Neural progenitor cell (in vitro differentiated cells): ENCODE data around the gene LILRB2. TPM values are rescaled to one million over a fixed set of nuclear protein-coding genes. Genes with fewer than 3 reads are reported as not detected.

ENCODE experiments used
- DNase-seq: peaks from one replicate; pipeline ENCODE4 v3.0.0-alpha.2; 2016; ENCODE audit warnings: low spot score
- H2AFZ ChIP-seq: fragments of 200-600 bp; sonication (generic); replicated peaks from 2 replicates; pipeline ENCODE4 v1.6.1; 2016; ENCODE audit warnings: antibody characterized with exemption
- H3F3A ChIP-seq: fragments of 200-600 bp; sonication (generic); 2 replicates; pipeline ENCODE4 v1.6.1; 2016; ENCODE audit warnings: antibody characterized with exemption, low read depth
- H3K27ac ChIP-seq: fragments of 200-600 bp; sonication (generic); 2 replicates; pipeline ENCODE4 v1.5.1; 2016; ENCODE audit warnings: mild to moderate bottlenecking
- H3K27me3 ChIP-seq: fragments of 200-600 bp; sonication (generic); 2 replicates; pipeline ENCODE4 v1.6.1; 2016; ENCODE audit warnings: mild to moderate bottlenecking, moderate library complexity
- H3K36me3 ChIP-seq: fragments of 200-600 bp; sonication (generic); 2 replicates; pipeline ENCODE4 v1.5.1; 2016
- H3K4me1 ChIP-seq: fragments of 200-600 bp; sonication (generic); 2 replicates; pipeline ENCODE4 v1.6.1; 2016; ENCODE audit warnings: mixed run types
- H3K4me2 ChIP-seq: fragments of 200-600 bp; sonication (generic); 2 replicates; pipeline ENCODE4 v1.6.1; 2016
- H3K4me3 ChIP-seq: fragments of 200-600 bp; sonication (generic); 2 replicates; pipeline ENCODE4 v1.5.1; 2016
- H3K79me2 ChIP-seq: fragments of 200-600 bp; sonication (generic); 2 replicates; pipeline ENCODE4 v1.6.1; 2016; ENCODE audit warnings: low read depth
- H3K9ac ChIP-seq: fragments of 200-600 bp; sonication (generic); 2 replicates; pipeline ENCODE4 v1.6.1; 2016
- H3K9me3 ChIP-seq: fragments of 200-600 bp; sonication (generic); 2 replicates; pipeline ENCODE4 v1.5.1; 2016; ENCODE audit warnings: low read depth
- H4K20me1 ChIP-seq: fragments of 200-600 bp; sonication (generic); 2 replicates; pipeline ENCODE4 v1.6.1; 2016; ENCODE audit warnings: low read depth
- H3K27ac Mint-ChIP-seq: 3 replicates; pipeline ENCODE4 v1.8.0; 2021; ENCODE audit warnings: mixed read lengths
- H3K27me3 Mint-ChIP-seq: 2 replicates; pipeline ENCODE4 v1.8.0; 2022; ENCODE audit warnings: low read depth, mild to moderate bottlenecking, inconsistent platforms, moderate library complexity, mixed read lengths; ENCODE audit not compliant: insufficient read depth
- H3K36me3 Mint-ChIP-seq: 3 replicates; pipeline ENCODE4 v1.8.0; 2021; ENCODE audit warnings: mixed read lengths
- H3K4me1 Mint-ChIP-seq: 3 replicates; pipeline ENCODE4 v1.8.0; 2021; ENCODE audit warnings: mixed read lengths
- H3K4me3 Mint-ChIP-seq: 3 replicates; pipeline ENCODE4 v1.8.0; 2021; ENCODE audit warnings: mild to moderate bottlenecking, moderate library complexity, mixed read lengths
- H3K9me3 Mint-ChIP-seq: 3 replicates; pipeline ENCODE4 v1.8.0; 2020; ENCODE audit warnings: mixed read lengths
- CTCF ChIP-seq: fragments of 200-600 bp; sonication (generic); IDR thresholded peaks from 2 replicates; pipeline ENCODE4 v1.5.1; 2017; ENCODE audit warnings: antibody characterized with exemption, mild to moderate bottlenecking
- EZH2 ChIP-seq: fragments of 200-600 bp; sonication (generic); IDR thresholded peaks from 2 replicates; pipeline ENCODE4 v1.6.1; 2017; ENCODE audit warnings: antibody characterized with exemption, mild to moderate bottlenecking, moderate library complexity
- EZH2phosphoT487 ChIP-seq: fragments of 200-600 bp; sonication (generic); IDR thresholded peaks from 2 replicates; pipeline ENCODE4 v1.6.1; 2017; ENCODE audit warnings: antibody characterized with exemption
- total RNA-seq: library from RNA; depleted of rRNA; stranded (reverse); fragments of >200 nt; gene quantifications from 2 replicates; pipeline ENCODE4 v1.2.3, GENCODE V29; 2015; ENCODE audit warnings: low replicate concordance

The LILRB2 gene
- total RNA-seq, 1 donor from 2014 or later = not detected

DNA sequence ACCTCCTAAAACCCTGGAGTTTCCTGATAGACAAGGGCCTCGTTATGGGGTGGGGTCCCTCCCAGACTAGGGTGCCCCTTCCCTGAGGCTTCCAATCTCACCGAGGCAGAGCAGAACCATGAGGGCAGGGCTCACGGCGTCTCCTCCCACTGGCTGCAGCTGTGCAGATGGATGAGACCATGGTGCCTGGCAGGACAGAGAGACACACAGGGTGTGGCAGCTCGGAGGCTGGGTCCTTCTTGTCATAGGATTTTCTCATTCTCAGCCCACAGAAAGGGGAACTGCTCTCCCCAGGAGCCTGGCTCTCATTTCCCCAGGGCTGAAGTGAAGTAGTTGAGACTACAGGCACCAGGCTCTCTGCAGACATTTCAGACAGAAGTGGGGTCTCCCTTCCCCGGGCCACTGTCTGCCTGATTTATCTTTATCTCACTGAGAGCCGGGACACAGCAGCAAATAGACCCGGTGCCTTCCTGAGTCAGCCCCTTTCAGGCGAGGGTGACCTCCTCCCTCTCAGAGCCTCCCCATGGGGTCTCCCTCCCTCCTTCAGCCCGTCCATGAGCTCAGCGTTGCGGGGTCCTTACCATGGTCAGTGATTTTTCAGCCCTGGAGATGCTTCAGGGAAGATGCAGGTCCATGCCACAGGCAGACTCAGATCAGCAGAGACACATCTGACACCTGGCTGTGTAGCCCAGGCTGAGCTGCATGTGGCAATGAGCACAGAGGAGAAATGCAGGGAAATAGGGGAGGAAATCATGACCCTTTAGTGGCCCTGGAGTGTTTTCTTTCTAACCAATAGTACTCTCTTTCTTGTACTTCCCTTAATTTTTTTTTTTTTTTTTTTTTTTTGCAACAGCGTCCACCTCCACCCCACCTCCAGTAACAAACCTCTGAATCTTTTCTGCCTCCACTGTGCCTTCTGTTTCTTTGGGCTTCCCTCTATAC, 31.8 kb upstream of the LILRB2 start, which contains the start of gene LILRA5:
LILRA5 (minus strand) TSS at position 731 of the 942 bp plus-strand sequence; CDS start at position 584, 147 bp downstream.
- Histone ChIP-seq H2AFZ (no peak within 1 kb of the TSS), H3K79me2 (no peaks in the 10 kb centered on the region), H3K27me3 (no peaks in the 10 kb centered on the region), H3K36me3 (no peaks in the 10 kb centered on the region), H3K4me2 (no peak within 1 kb of the TSS), H3F3A (no peaks in the 10 kb centered on the region), H3K4me3 (no peak within 1 kb of the TSS), H4K20me1 (no peaks in the 10 kb centered on the region), H3K4me1 (no peaks in the 10 kb centered on the region), H3K27ac (no peak within 1 kb of the TSS), H3K9me3 (no peaks in the 10 kb centered on the region), H3K9ac (no peak within 1 kb of the TSS)
- H3K4me3 Mint-ChIP-seq = no peak within 1 kb of the TSS
- H3K27me3 Mint-ChIP-seq = peaks cover 6% of the 10 kb centered on the region
- no peak within 1 kb of the TSS for H3K27ac Mint-ChIP-seq
- no peak for TF ChIP-seq EZH2
- no peaks in the 10 kb centered on the region for H3K9me3 Mint-ChIP-seq
- no peaks in the 10 kb centered on the region for H3K36me3 Mint-ChIP-seq
- no peak for DNase-seq
- no peaks in the 10 kb centered on the region for H3K4me1 Mint-ChIP-seq

- Histone ChIP-seq H3K9ac (no peak overlapping the region), H3K4me3 (no peak overlapping the region), H3K4me2 (no peak overlapping the region), H2AFZ (no peak overlapping the region), H3K4me1 (no peaks in the 10 kb centered on the region), H4K20me1 (no peaks in the 10 kb centered on the region), H3K27me3 (no peaks in the 10 kb centered on the region), H3F3A (no peaks in the 10 kb centered on the region), H3K79me2 (no peaks in the 10 kb centered on the region), H3K36me3 (no peaks in the 10 kb centered on the region), H3K27ac (no peak overlapping the region), H3K9me3 (no peaks in the 10 kb centered on the region)
- H3K4me1 Mint-ChIP-seq = no peaks in the 10 kb centered on the region
- H3K27ac Mint-ChIP-seq = no peak overlapping the region
- no peaks in the 10 kb centered on the region for H3K36me3 Mint-ChIP-seq
- peaks cover 6% of the 10 kb centered on the region for H3K27me3 Mint-ChIP-seq
- H3K9me3 Mint-ChIP-seq = peaks cover 2% of the 10 kb centered on the region
- no peak overlapping the region for H3K4me3 Mint-ChIP-seq
- no peak for DNase-seq
- TF ChIP-seq EZH2phosphoT487 (no peak), EZH2 (no peak), CTCF (no peak)
Measured at GRCh38 chr19:54312011-54312410, 31.1 kb upstream of the LILRB2 start.

- H3K79me2 ChIP-seq = no peaks in the 10 kb centered on the region
- H3F3A ChIP-seq = no peaks in the 10 kb centered on the region
- no peak overlapping the region for H3K4me3 ChIP-seq
- H3K9ac ChIP-seq = no peak overlapping the region
- Mint-ChIP-seq H3K27me3 (peaks cover 6% of the 10 kb centered on the region), H3K4me3 (no peak overlapping the region), H3K36me3 (no peaks in the 10 kb centered on the region), H3K4me1 (no peaks in the 10 kb centered on the region), H3K9me3 (peaks cover 2% of the 10 kb centered on the region), H3K27ac (no peak overlapping the region)
- H3K27ac ChIP-seq = no peak overlapping the region
- no peaks in the 10 kb centered on the region for H3K4me1 ChIP-seq
- no peaks in the 10 kb centered on the region for H3K9me3 ChIP-seq
- H3K27me3 ChIP-seq = no peaks in the 10 kb centered on the region
- no peak overlapping the region for H2AFZ ChIP-seq
- no peaks in the 10 kb centered on the region for H3K36me3 ChIP-seq
- DNase-seq = no peak
- no peak overlapping the region for H3K4me2 ChIP-seq
- H4K20me1 ChIP-seq = no peaks in the 10 kb centered on the region
- no peak for TF ChIP-seq EZH2phosphoT487
- no peak for TF ChIP-seq CTCF
- no peak for TF ChIP-seq EZH2
Measured at GRCh38 chr19:54311486-54311885, 30.6 kb upstream of the LILRB2 start.

DNA sequence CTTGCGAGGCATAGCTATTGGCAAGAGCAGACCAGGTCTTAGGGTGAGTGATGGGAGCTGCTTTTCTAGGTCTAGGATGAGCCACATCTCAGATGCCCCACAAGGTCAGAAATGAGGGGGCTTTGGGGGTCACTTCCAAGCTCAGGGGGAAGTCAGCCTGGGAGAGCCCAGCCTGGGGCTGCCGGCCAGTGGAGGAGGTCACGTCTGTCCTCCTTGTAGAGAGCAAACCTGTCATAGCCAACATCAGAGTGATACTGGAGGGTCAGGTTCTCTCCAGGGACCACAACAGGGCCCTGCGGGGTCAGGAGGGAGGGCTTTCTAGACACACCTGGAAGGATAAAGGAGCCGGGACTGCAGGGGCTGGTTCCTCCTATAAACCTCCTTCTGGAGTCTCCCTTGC, 29.6 kb upstream of the LILRB2 start:
- no peak overlapping the region for H3K27ac Mint-ChIP-seq
- H3K4me3 Mint-ChIP-seq = no peak overlapping the region

More for the DNA sequence above, 29.6 kb upstream of the LILRB2 start:
- H3K4me1 Mint-ChIP-seq = no peaks in the 10 kb centered on the region
- Histone ChIP-seq H3K36me3 (no peaks in the 10 kb centered on the region), H3K4me1 (no peaks in the 10 kb centered on the region), H3K4me2 (no peak overlapping the region), H2AFZ (no peak overlapping the region), H3K9ac (no peak overlapping the region), H3K27ac (no peak overlapping the region), H3F3A (no peaks in the 10 kb centered on the region), H3K9me3 (no peaks in the 10 kb centered on the region), H3K79me2 (no peaks in the 10 kb centered on the region), H3K4me3 (no peak overlapping the region), H4K20me1 (no peaks in the 10 kb centered on the region), H3K27me3 (no peaks in the 10 kb centered on the region)
- H3K27me3 Mint-ChIP-seq = peaks cover 10% of the 10 kb centered on the region
- no peaks in the 10 kb centered on the region for H3K36me3 Mint-ChIP-seq
- DNase-seq = no peak
- H3K9me3 Mint-ChIP-seq = peaks cover 2% of the 10 kb centered on the region
- TF ChIP-seq EZH2 (no peak), CTCF (no peak), EZH2phosphoT487 (no peak)
